Endothelial cell of umbilical vein (primary cell): Measurements from ENCODE around the gene PLB1. TPM values are rescaled to one million over a fixed set of nuclear protein-coding genes. Genes with fewer than 3 reads are reported as not detected.

ENCODE experiments used
- BruUV-seq: library from RNA; stranded (reverse); fragments of 400-500 nt; replicated peaks from 2 replicates; lab custom pipeline; 2021; lab: Mats Ljungman, UMichigan
- CTCF ChIA-PET: fragments of 300-600, 350-600 bp; sonication (Branson Sonifier 250); formaldehyde crosslinking; loops from one replicate; lab custom pipeline; 2021; ENCODE audit warnings: antibody characterized with exemption, inconsistent platforms; lab: Charles Lee
- POLR2A ChIA-PET: fragments of 300-600, 350-600 bp; sonication (Branson Sonifier 250); formaldehyde crosslinking; loops from one replicate; lab custom pipeline; 2021; ENCODE audit warnings: antibody characterized with exemption, inconsistent platforms; lab: Charles Lee
- DNase-seq: peaks from one replicate; pipeline ENCODE4 v3.0.0-alpha.2; 2011; ENCODE audit warnings: low read depth, low spot score
- FAIRE-seq: peaks from 2 replicates; lab custom pipeline; 2011; peaks lifted over from hg19 to GRCh38; lab: Jason Lieb, UNC
- H2AFZ ChIP-seq: 2 replicates; pipeline ENCODE4 v1.6.0; 2012; ENCODE audit warnings: low read depth, low read length, control low read depth, inconsistent platforms
- H3K27ac ChIP-seq: 2 replicates; pipeline ENCODE4 v1.5.1; 2011; ENCODE audit warnings: low read depth, mild to moderate bottlenecking, control low read depth, low read length, moderate library complexity; ENCODE audit not compliant: insufficient read depth
- H3K27me3 ChIP-seq, 2 experiments: 2 replicates each; pipeline versions ENCODE4 v1.6.0 to v1.6.1; 2011; ENCODE audit warnings: low read length in 2 of 2, mixed read lengths in 1 of 2; ENCODE audit not compliant: control insufficient read depth in 2 of 2, insufficient read depth in 2 of 2
- H3K36me3 ChIP-seq, 2 experiments: 2 replicates in 1 of 2; 3 replicates in 1 of 2; pipeline ENCODE4 v1.5.1; 2011; ENCODE audit warnings: low read length in 2 of 2, mild to moderate bottlenecking in 1 of 2, moderate library complexity in 1 of 2; ENCODE audit not compliant: control insufficient read depth in 2 of 2, insufficient read depth in 2 of 2; ENCODE audit errors: extremely low read depth in 1 of 2
- H3K4me1 ChIP-seq: 3 replicates; pipeline ENCODE4 v1.5.1; 2011; ENCODE audit warnings: mild to moderate bottlenecking, low read length; ENCODE audit not compliant: control insufficient read depth, insufficient read depth; ENCODE audit errors: extremely low read depth
- H3K4me2 ChIP-seq: 2 replicates; pipeline ENCODE4 v1.6.1; 2011; ENCODE audit warnings: low read length, control low read depth, mixed read lengths; ENCODE audit not compliant: insufficient read depth
- H3K4me3 ChIP-seq, 3 experiments: fragments of 200-600 bp in 1 of 3; sonication (generic), shearing (Covaris generic) in 1 of 3; replicated peaks in 1 of 3; 2 replicates each; pipeline ENCODE4 v1.5.1; 2011 to 2016; ENCODE audit warnings: control low read depth in 3 of 3, low read length in 3 of 3, mild to moderate bottlenecking in 2 of 3, inconsistent platforms in 1 of 3, low read depth in 1 of 3, moderate library complexity in 1 of 3; ENCODE audit not compliant: insufficient read depth in 1 of 3
- H3K79me2 ChIP-seq: 2 replicates; pipeline ENCODE4 v1.6.0; 2012; ENCODE audit warnings: low read length, inconsistent platforms; ENCODE audit not compliant: control insufficient read depth, insufficient read depth
- H3K9ac ChIP-seq: replicated peaks from 2 replicates; pipeline ENCODE3; 2011; ENCODE audit warnings: low read length, control low read depth; ENCODE audit not compliant: insufficient read depth; ENCODE audit errors: extremely low read depth
- H3K9me1 ChIP-seq: replicated peaks from 3 replicates; pipeline ENCODE4 v1.6.0; 2011; ENCODE audit warnings: mild to moderate bottlenecking, low read length; ENCODE audit not compliant: control insufficient read depth, insufficient read depth; ENCODE audit errors: extremely low read depth
- H3K9me3 ChIP-seq: replicated peaks from 2 replicates; pipeline ENCODE4 v1.5.1; 2012; ENCODE audit warnings: low read length, inconsistent platforms; ENCODE audit not compliant: control insufficient read depth, insufficient read depth
- H4K20me1 ChIP-seq: replicated peaks from 2 replicates; pipeline ENCODE3; 2011; ENCODE audit warnings: mild to moderate bottlenecking, low read length; ENCODE audit not compliant: control insufficient read depth, insufficient read depth; ENCODE audit errors: extremely low read depth
- CTCF ChIP-seq, 2 donors: IDR thresholded peaks; 1 replicate in 1 of 2; 2 replicates in 1 of 2; pipeline ENCODE4 v1.5.1; 2011; ENCODE audit warnings: low read length in 2 of 2, mild to moderate bottlenecking in 2 of 2, moderate library complexity in 2 of 2, control low read depth in 1 of 2, inconsistent platforms in 1 of 2, low read depth in 1 of 2; ENCODE audit not compliant: insufficient read depth in 1 of 2; ENCODE audit errors: extremely low read depth in 1 of 2
- EZH2 ChIP-seq: IDR thresholded peaks from 2 replicates; pipeline ENCODE4 v1.6.1; 2012; ENCODE audit warnings: borderline replicate concordance, low read depth, mild to moderate bottlenecking, moderate library complexity, low read length, inconsistent platforms; ENCODE audit not compliant: severe bottlenecking
- FOS ChIP-seq: IDR thresholded peaks from 2 replicates; pipeline ENCODE4 v1.6.1; 2011; ENCODE audit warnings: mild to moderate bottlenecking, low read length, moderate library complexity, borderline replicate concordance; ENCODE audit not compliant: insufficient read depth
- GATA2 ChIP-seq: IDR thresholded peaks from 2 replicates; pipeline ENCODE4 v1.7.0; 2011; ENCODE audit warnings: low read depth, mild to moderate bottlenecking, moderate library complexity, mixed read lengths, low read length; ENCODE audit not compliant: insufficient read length, insufficient read depth
- JUN ChIP-seq: IDR thresholded peaks from 2 replicates; pipeline ENCODE4 v1.6.1; 2011; ENCODE audit warnings: borderline replicate concordance, low read depth; ENCODE audit not compliant: insufficient read length, insufficient read depth
- MAX ChIP-seq: IDR thresholded peaks from 2 replicates; pipeline ENCODE4 v1.6.1; 2011; ENCODE audit not compliant: insufficient read depth, insufficient read length
- MYC ChIP-seq: IDR thresholded peaks from one replicate; pipeline ENCODE4 v1.6.1; 2011; ENCODE audit warnings: mild to moderate bottlenecking, low read depth, low read length
- POLR2A ChIP-seq: IDR thresholded peaks from 2 replicates; pipeline ENCODE4 v1.6.1; 2012; ENCODE audit warnings: low read depth, mild to moderate bottlenecking, control low read depth, low read length
- POLR2AphosphoS5 ChIP-seq: IDR thresholded peaks from 2 replicates; pipeline ENCODE4 v1.6.1; 2012; ENCODE audit warnings: low read depth, mild to moderate bottlenecking, control low read depth, low read length, moderate library complexity; ENCODE audit not compliant: insufficient read depth
- dilution Hi-C: fragments of 300-500 bp; cut with MboI; formaldehyde crosslinking; loops from one replicate; pipeline ENCODE4 v1.15.0; 2019; ENCODE audit warnings: low sequenced_read_pairs; ENCODE audit not compliant: extremely low pct_ligation_motif_present
- intact Hi-C: fragments of 100-400 bp; cut with micrococcal nuclease; formaldehyde crosslinking; loops from one replicate; pipeline ENCODE4 v1.10.0; 2022
- polyA plus RNA-seq, 4 experiments: library from polyadenylated mRNA; depleted of rRNA in 3 of 4; stranded (reverse) in 3 of 4; unstranded in 1 of 4; fragments of >200 nt; gene quantifications; 2 replicates each; pipeline versions ENCODE4 v1.2.1 to v1.2.3, GENCODE V29; 2011 to 2012; ENCODE audit warnings: missing spikeins in 1 of 4
- total RNA-seq: library from RNA; stranded (reverse); gene quantifications from 2 replicates; pipeline ENCODE4 v1.2.3, GENCODE V29; 2021

The PLB1 gene
- total and polyA plus RNA-seq, 2 donors (not counting 3 experiments of a cell fraction or from before 2014, with no cell fraction given): 0.75 to 0.80 TPM

GRCh38 chr2:28493636-28494035 lies 2.2 kb upstream of the PLB1 start:
- no peak overlapping the region for H3K27ac ChIP-seq
- no peak for DNase-seq
- H3K4me1 ChIP-seq: no peaks in the 10 kb centered on the region
- H3K36me3 ChIP-seq: no peaks in the 10 kb centered on the region
- H3K79me2 ChIP-seq: no peaks in the 10 kb centered on the region
- TF ChIP-seq POLR2AphosphoS5 (no peak), CTCF (IDR thresholded peaks at IDR 0.05; ENCODE audit: extremely low read depth in 1 of 2, insufficient read depth in 1 of 2, low read depth in 1 of 2, low read length in 2 of 2) (no peak), POLR2A (no peak), JUN (no peak), MAX (no peak)
- dilution Hi-C loops: no loop called here
- no peak overlapping the region for H3K4me2 ChIP-seq
- no peaks in the 10 kb centered on the region for H3K9me3 ChIP-seq
- H3K4me3 ChIP-seq: no peak overlapping the region
- BruUV-seq: no TSS peak
- intact Hi-C loops: no loop called here
- no peaks in the 10 kb centered on the region for H3K9me1 ChIP-seq
- ChIA-PET POLR2A (no interaction called here), CTCF (interaction anchor here (1.1 to 1.6 kb wide), 2 partner anchors 16 to 73 kb away, joined by 3 to 4 read pairs; no protein-coding TSS in a partner anchor)
- no peak overlapping the region for H2AFZ ChIP-seq
- H3K27me3 ChIP-seq: peaks cover 4 to 10% of the 10 kb centered on the region in 2 experiments
- FAIRE-seq: no peak
- H3K9ac ChIP-seq: no peak overlapping the region
- H4K20me1 ChIP-seq: no peaks in the 10 kb centered on the region

- TF ChIP-seq POLR2A (no peak), POLR2AphosphoS5 (no peak), GATA2 (no peak), JUN (no peak), EZH2 (no peak), FOS (no peak), MAX (no peak), CTCF (IDR thresholded peaks at IDR 0.05; ENCODE audit: extremely low read depth in 1 of 2, insufficient read depth in 1 of 2, low read depth in 1 of 2, low read length in 2 of 2) (no peak), MYC (no peak)
- Histone ChIP-seq H3K9ac (no peak overlapping the region), H2AFZ (no peak overlapping the region), H3K9me3 (no peaks in the 10 kb centered on the region), H3K27me3 (peaks cover 4 to 10% of the 10 kb centered on the region in 2 experiments), H3K27ac (no peak overlapping the region), H3K9me1 (no peaks in the 10 kb centered on the region), H3K4me1 (no peaks in the 10 kb centered on the region), H3K79me2 (no peaks in the 10 kb centered on the region), H3K36me3 (no peaks in the 10 kb centered on the region), H3K4me3 (no peak overlapping the region), H4K20me1 (no peaks in the 10 kb centered on the region), H3K4me2 (no peak overlapping the region)
- ChIA-PET POLR2A (no interaction called here), CTCF (no interaction called here)
- no TSS peak for BruUV-seq
- DNase-seq (no peak), FAIRE-seq (no peak)
- intact Hi-C loops: no loop called here
- dilution Hi-C loops: no loop called here
Observed at GRCh38 chr2:28496781-28497180, 921 bp downstream of the PLB1 start.
